HL-60 (cell line): ENCODE measurements around the gene SLC27A2.

Source experiments
- CTCF ChIP-seq: IDR thresholded peaks from one replicate; pipeline ENCODE4 v1.5.1; 2011; ENCODE audit warnings: low read length, control low read depth, inconsistent platforms; ENCODE audit not compliant: insufficient read depth
- SPI1 ChIP-seq: IDR thresholded peaks from 2 replicates; pipeline ENCODE4 v1.6.1; 2012; ENCODE audit warnings: low read depth, mild to moderate bottlenecking, borderline replicate concordance

- no peak for TF ChIP-seq CTCF
- TF ChIP-seq SPI1: no peak
Observed at GRCh38 chr15:50192164-50192563, 10.2 kb downstream of the SLC27A2 start.
